Head of caudate nucleus (tissue), 42 donors: ENCODE measurements around the gene BEND7.
"Not testable (repeated sequence)": the region's sequence is repeated elsewhere in the genome, so short reads cannot be mapped to it uniquely, and the experiment has no call there.

ENCODE experiments used
- DNase-seq, 42 donors: peaks; one replicate each; pipeline versions ENCODE4 v3.0.0 to v3.0.0-alpha.2; 2020 to 2021; ENCODE audit warnings: mixed read lengths in 7 of 42
- intact Hi-C: fragments of 100-400 bp; cut with DNase I; formaldehyde crosslinking; loops from one replicate; pipeline ENCODE4 v1.15.0; 2022

BEND7 gene

GRCh38 chr10:13528875-13529713 is at the start of gene BEND7:
Gene BEND7 (minus strand): TSS chr10:13529014. CDS start chr10:13528533, 481 bp downstream.
- intact Hi-C loops: no loop called here
- peak in 14 of 42 donors; percentile 4 to 54 (median 30) for DNase-seq

- intact Hi-C loops: no loop called here
- no peak for DNase-seq
These were observed 45.1 kb upstream of the BEND7 start for GRCh38 chr10:13573960-13574359.

- intact Hi-C loops: no loop called here
- DNase-seq: no peak
These were observed 42.7 kb upstream of the BEND7 start for GRCh38 chr10:13571541-13571940.

GRCh38 chr10:13567030-13567429 is 38.2 kb upstream of the BEND7 start:
- intact Hi-C loops: no loop called here
- no peak for DNase-seq

- intact Hi-C loops: no loop called here
- DNase-seq: no peak
These were observed 35.8 kb upstream of the BEND7 start for GRCh38 chr10:13564576-13564975.

GRCh38 chr10:13563481-13564445 is 34.9 kb upstream of the BEND7 start:
- intact Hi-C loops: no loop called here

GRCh38 chr10:13560597-13560996 is 31.8 kb upstream of the BEND7 start:
- no peak for DNase-seq
- intact Hi-C loops: no loop called here

More at GRCh38 chr10:13563481-13564445, 34.9 kb upstream of the BEND7 start:
- DNase-seq: no peak

GRCh38 chr10:13559124-13559700 is 30.4 kb upstream of the BEND7 start:
- intact Hi-C loops: no loop called here
- no peak for DNase-seq

GRCh38 chr10:13555884-13556510 is 27.2 kb upstream of the BEND7 start:
- DNase-seq: no peak
- intact Hi-C loops: no loop called here

GRCh38 chr10:13550802-13551201 is 22.0 kb upstream of the BEND7 start:
- intact Hi-C loops: no loop called here
- no peak for DNase-seq

GRCh38 chr10:13542533-13542932 is 13.7 kb upstream of the BEND7 start:
- no peak for DNase-seq
- intact Hi-C loops: no loop called here

- DNase-seq, intact Hi-C loops: not testable (repeated sequence)
These were observed 9.2 kb upstream of the BEND7 start for GRCh38 chr10:13537985-13538384.

GRCh38 chr10:13536674-13537366 is 8.0 kb upstream of the BEND7 start:
- intact Hi-C loops: no loop called here
- DNase-seq: peak in 28 of 42 donors; percentile 6 to 61 (median 30)

- intact Hi-C loops: no loop called here
- no peak for DNase-seq
These were observed 6.5 kb upstream of the BEND7 start for GRCh38 chr10:13535346-13535745.

GRCh38 chr10:13529714-13529973 is 830 bp upstream of the BEND7 start:
- intact Hi-C loops: no loop called here

GRCh38 chr10:13528123-13528874 is 515 bp downstream of the BEND7 start:
- intact Hi-C loops: no loop called here
- DNase-seq: peak in 21 of 42 donors; percentile 7 to 65 (median 32)

More at GRCh38 chr10:13529714-13529973, 830 bp upstream of the BEND7 start:
- DNase-seq: no peak

- intact Hi-C loops: no loop called here
- DNase-seq: no peak
These were observed 1.0 kb downstream of the BEND7 start for GRCh38 chr10:13527864-13528122.
